HG02798 (cell line): ENCODE data around the gene USP13.

ENCODE experiments used
- ATAC-seq: cut with Tn5 transposase; IDR thresholded peaks from one replicate; pipeline ENCODE4 v1.9.1; 2021; ENCODE audit warnings: mild to moderate bottlenecking; ENCODE audit not compliant: unreplicated experiment, poor library complexity

USP13 gene

DNA sequence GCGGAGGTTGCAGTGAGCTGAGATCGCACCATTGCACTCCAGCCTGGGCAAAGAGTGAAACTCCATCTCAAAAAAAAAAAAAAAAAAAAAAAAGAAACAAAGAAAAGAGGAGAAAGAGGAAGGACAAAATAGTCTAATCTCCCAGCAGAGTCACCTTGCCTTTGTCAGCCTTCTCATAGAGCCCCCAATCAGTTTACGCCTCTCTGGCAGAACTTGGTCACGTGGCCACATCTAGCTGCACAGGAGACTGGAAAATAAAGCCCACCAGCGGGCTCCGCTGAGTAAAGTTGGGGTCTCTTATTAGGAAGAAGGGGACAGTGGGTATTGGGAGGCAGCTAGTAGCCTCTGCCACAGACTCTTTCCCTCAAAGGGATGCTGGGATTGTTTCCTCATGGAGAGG, 41.9 kb downstream of the USP13 start:
- no peak for ATAC-seq

DNA sequence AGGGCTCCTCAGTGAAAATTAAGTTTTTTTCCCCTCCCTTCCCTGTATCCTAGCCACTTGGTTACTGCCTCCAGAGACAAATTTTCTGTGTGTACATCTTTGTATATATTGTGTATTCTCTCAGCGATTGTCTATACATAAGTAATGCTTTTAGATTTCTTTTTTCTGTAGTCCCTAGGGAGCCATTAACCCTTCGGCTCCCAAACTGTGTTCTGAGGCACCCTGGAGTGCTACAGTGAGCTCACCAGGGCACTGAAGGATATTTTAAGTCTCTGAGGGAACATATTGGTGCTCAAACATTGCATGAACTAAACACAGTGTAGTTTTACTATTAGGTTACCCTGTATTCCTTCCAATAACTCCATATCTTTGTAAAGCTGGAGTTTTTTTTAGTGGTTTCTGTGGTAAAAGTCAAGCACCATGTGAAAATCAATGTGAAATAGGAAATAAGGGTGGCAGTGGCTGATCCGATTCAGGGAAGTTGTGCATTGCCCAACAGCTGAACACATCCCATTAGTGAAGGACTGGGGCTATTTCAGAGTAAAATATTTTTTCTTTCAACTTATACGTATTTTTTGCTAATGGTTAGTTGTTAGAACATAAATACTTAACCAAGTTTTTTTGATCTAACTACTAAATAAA, 43.0 kb downstream of the USP13 start:
- no peak for ATAC-seq

DNA sequence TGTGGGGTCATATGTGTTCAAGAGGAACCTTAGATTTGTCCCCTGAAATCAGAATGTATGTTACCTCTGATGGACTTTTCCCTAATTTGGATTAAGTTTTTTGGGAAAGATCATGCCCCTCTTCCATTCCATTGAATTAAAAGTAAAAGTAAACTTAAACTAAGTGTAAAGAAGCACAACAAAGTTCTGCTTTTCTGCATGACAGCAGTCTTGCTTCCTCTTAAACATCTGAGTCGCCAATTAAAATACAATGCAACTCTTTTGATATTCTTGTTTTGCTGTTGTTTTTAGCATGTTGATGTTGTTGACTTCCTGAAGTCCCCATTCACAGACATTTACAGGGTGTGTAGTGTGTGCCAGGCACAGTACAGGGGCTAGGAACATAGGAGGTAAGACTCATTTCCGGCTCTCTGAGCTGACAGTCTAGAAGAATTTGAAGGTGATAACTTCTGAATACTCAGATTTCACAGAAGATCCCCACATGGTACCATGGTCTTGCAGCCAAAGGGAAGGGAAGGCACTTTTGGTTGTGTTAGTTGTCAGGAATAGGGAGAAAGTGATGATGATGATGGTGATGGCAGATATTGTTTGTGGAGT, 45.0 kb downstream of the USP13 start:
- no peak for ATAC-seq

DNA sequence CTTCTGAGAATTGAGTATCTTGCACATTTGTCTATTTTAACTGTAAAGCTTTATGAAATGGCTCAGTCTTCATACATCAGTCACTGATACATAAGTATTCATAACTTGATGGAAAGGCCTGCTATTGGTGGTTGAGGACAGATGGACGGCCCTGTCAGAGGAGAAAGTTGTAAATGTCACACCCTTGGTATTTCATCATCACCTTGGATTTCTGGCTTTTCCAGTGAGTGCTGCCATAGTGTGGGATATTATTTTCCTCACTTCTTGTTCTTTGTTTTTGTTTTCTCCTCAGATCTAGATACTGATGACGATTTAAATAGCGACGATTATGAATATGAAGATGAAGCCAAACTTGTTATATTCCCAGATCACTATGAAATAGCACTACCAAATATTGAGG, 47.9 kb downstream of the USP13 start:
- ATAC-seq = no peak

DNA sequence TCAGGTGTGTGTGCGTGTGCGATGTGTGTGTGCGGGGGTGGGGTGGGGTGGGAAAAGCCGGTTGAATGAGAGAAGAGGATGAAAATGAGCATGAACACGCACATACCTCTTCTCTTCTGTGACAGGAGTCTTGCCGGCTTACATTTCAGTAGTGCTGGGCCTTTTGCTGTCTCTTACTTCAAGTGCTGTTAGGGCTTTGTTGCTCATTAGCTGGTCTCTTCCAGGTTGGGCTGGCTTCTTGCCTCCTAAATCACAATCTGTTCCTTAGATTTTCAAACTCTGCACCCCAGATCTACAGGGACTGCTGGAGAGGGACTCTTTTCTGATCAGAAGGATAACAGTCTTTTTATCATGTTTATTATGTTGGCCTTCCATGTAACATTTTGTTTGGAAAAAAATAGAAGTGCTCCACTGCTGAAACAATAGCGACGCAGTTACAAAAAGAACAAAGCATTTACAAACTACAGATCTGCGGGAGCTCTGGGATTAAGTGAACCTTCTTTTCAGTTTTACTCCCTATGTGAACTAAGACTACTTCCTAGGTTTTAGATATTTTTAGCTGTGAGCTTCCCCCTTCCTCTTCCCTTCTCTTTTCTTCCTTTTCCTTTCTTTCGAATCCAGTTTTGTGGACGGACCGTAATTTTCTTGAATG, 48.5 kb downstream of the USP13 start:
- ATAC-seq = no peak

DNA sequence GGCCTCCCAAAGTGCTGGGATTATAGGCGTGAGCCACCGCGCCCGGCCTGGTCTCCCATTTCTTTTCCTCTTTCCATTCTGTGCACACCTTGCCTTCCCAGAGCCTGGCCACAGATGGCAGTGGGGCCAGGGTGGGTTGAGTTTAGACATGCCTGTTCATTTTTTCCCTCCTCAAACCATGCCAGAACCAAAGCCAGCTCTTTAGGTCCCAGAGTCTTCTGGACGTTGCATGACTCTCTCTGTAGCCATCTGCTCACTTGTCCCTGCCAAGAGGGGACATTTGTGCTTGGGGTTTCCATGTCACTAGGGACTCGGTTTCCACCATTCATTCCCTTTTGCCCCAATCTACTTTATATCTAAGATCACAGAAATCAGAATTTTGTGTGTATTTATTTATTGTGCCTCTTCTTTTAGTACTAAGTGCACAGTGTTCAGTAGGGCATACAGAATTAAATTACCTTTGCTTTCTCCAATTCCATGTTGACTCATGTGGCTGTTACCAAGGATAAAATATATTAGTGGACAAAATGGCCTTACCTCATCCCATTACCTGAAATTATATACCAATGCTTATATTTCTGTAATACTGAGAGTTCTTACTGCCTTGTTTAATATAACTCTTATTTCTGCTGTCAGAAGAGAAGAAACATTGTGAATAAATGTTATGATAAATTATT, 49.6 kb downstream of the USP13 start:
- ATAC-seq = no peak

DNA sequence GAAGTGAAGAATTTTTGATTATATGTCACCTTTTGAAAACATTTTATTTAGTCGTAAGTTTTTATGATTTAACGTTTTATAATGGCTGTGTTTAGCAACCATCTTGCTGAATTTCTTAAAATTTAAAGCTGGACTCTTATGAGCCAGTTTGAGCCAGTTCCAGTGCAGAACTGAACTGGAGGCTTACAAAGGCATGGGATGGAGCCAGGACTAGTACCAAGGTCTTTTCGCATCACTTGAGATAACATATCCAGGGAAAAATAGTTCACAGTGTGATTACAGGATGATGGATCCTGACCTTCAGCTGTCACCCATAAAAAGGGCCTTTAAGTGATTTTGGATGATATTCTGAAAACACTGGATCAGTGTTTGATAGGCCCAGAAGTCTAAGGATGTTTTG, 51.0 kb downstream of the USP13 start:
- no peak for ATAC-seq

DNA sequence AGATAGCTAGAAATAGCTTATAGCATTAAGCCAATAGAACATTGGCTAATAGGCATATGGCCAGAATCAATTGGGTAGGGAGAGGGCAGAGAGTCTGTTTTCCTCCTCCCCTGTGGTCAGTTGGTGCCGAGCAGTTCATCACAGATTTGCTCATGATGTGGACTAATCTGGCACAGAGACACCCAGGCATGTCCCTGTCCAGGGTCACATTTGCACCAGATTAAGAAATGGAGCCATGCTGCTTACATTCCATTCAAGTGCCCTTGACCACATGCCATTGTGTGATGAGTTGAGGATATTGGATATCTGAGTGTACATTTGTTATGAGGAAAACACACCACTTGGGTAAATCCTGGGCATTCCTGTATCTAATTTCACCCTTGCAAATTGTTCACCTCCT, 53.4 kb downstream of the USP13 start:
- no peak for ATAC-seq

DNA sequence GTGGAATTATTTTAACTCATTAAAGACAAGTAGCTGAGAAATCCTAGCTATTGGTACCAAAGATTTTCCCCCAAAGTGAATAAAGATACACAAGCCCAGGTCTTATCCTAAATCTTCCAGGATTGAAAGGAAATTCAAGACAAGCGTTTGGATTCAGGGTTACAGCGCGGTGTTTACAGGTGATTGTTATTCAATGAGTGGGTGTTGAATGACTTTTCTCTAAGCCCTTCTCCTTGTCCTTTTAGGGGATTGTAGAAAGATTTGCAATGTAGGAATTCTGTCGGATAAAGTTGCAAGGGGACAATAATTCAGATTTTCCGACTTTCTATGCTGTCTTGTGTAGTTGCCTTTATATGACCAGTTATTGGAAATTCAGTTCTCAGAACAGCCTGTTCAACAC, 57.2 kb downstream of the USP13 start:
- no peak for ATAC-seq

DNA sequence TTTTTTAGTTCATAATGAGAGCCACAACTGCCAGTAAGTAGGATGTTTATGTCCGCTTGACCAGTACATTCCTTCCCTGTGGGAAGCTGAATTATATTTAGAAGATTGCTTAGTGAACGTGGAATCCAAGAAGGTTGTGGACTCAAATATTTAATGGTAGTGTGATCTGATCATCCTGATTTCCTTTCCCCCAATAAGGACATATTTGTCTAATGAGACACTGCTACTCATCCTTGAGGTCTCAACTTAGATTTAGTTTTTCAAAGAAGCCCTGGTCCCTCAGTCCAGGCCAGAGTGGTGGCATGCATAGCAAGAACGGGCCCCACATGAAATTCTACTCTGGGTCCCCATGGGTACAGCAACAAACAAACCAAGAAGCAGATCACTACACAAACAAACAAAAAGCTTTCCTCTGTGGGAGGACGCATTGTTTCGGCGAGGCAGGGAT, 60.8 kb downstream of the USP13 start:
- ATAC-seq = no peak

DNA sequence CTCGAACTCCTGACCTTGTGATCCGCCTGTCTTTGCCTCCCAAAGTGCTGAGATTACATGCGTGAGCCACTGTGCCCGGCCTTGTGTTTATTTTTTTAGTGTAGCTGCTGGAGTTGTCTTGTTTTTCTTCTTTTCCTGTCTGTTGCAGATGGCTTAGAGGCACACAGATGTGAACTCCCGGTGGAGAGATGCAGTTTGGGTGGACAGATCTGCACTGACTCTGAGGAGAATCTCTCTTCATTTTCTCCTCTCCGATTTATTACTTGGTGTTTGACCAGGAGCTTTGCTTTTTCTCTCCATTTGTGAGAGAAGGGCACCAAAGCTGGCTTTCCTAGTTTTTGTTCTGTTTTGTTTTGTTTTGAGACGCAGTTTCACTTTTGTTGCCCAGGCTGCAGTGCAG, 62.7 kb downstream of the USP13 start:
- no peak for ATAC-seq

DNA sequence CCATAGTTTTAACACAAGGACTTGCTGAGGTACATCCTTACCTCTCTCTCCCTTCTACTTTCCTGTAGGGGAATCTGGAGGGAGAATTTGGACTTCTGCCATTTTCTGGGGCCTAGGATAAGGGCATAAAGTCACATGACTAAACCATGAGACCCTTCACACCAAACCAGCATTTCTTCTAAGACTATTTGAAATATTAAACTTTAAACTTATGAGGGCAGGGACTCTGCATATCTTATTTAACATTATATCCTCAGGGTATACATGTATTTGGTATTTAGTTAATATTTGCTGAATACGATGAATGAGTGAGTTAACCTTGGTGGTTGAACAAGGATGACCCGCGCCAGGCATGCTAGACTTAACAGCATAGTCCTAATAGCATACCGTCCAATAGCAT, 63.4 kb downstream of the USP13 start:
- ATAC-seq = no peak

DNA sequence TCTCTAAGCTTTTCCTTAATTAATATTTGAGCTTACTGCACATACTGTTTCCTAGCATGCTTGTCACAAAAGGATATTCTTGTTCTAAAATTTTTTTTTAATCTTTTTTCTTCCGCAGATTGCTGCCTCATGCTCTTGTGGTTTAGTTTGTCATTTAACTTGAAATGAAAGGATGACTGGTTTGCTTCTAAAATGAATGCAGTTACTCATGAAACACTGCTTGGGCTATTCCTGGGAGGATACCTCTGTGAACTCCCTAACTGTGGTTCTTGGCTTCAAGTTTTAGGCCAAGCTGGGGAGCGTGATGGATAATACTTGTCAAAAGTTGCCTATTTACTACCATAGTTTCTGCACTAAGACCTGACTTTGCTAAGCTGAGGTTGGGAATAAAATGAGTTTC, 64.0 kb downstream of the USP13 start:
- ATAC-seq = no peak

DNA sequence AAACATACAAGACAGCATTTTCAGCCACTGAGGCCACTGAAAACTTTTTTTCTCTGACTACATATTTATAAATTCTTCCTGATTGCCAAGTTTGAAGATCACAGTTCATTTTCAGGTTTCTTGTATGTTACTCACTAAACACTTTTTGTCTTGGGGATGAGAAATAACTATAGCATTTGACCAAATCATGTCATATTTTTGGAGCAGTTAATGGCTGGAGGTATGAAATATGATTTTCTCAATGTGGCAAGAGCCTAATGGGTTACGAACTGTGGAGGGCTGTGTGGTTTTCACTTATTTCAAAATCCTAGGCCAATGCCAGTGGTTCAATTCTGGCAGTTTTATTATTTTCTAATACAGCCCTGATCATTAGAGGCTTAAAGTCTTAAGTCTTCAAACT, 64.4 kb downstream of the USP13 start:
- no peak for ATAC-seq

DNA sequence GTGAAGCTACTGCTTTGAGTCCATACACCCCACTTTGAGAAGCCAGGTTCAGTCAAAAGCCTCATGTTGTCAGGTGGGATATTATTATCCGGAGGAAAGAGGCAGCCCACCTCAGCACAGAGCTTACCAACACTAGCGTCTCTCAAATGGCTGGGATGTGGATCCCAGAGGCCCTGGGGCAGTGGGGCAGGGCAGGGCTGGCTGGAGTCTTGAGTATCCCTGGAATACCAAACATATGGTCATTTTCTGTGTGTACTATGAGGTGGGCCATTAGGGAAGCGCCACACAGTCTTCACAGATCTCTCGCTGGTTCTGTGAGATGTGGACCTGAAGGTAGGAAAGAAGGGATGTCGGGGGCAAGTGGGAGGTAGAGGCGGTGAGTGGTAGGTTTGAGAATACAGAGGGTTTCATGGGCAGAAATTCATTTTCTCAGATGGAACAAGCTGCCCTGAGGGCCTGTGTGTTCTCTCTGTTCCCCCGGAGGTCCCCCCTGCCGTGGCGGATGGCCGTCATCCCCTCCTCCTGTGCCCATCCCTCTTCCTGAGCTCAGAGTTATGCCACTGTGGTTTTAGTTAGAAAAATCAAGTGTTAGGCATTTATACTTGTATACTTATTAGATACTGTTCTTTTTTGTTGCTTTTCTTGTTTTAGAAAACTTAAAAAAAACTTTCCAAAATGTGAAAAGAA, 66.4 kb downstream of the USP13 start:
- ATAC-seq = no peak

DNA sequence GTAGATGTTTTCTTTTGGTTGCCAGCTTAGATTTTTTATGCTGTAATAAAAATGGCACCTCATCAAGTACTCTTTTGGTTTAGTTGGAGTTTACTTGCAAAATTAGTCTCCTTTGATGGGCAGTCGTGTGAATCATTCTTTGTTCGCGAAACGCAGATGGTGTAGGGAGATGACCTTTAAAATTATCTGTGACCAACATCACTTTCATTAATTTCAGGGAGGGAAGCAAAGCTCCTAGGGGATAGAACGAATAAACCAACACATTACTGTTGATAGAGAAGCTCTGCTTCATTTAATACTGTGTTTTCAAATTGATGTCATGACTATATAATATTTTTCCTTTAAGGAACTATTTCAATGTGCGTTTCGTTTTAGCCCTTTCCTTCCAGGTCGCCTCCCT, 67.4 kb downstream of the USP13 start:
- no peak for ATAC-seq

DNA sequence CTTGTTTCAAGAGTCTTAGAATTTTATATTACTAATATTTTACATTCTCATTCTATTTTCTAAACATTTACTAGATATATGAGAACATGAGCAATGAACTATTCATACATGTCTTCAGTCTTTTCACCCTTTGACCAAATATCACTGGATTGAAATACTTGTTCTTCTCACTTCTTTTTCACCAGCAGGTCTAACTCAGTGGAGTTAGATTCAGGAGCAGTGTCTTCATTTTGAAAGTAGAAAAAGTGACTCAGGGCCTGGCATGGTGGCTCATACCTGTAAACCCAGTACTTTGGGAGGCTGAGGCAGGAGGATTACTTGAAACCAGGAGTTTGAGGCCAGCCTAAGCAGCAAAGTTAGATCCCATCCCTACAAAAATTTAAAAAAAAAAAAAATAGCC, 70.8 kb downstream of the USP13 start:
- ATAC-seq = no peak

DNA sequence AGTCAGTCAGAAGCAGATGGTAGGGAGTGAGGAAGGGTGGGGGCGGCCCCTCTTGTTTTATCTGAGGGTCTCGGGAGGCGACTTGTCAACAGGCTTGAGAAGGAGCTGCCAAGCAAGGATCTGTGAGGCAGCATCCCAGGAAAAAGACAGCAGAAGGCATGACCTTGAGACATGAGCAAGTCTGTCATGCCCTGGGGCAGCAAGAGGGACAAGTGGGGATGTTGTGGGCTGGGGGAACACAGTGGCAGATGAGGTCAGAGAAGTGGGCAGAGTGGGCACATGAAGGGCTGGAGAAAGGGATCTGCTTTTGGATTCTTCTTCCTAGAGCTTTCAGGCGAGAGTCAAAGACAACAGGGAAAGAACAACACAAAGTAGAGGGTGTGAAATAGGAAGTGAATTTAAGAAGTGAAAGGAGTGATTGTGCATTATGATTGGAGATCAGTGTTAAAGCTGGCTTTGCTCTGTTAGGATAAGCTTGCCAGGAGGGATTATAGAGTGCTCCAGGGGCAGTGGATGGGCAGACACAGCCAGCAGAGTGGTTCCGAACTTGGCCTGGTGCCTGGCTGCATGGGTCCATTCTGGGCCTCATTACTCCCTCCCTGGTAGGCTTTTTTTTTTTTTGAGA, 73.3 kb downstream of the USP13 start:
- no peak for ATAC-seq

DNA sequence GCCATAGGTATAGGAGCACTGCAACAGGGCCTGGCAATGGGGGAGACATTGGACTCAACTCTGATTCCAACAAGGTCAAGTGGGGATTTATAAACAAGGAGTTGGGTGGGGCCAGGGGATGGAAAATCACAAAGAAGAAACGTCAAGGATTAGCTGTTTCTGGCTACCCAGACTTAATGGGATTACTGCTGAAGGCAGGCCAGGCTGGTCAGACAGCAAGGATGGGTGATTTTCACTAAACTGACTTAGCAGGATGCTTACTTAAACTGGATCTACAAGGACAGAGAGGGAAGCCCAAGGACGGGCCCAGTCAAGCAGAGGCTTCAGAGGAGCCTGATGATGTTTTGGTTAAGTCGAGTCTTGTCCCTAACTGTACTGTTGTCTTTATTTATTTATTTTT, 76.2 kb downstream of the USP13 start:
- ATAC-seq = no peak

DNA sequence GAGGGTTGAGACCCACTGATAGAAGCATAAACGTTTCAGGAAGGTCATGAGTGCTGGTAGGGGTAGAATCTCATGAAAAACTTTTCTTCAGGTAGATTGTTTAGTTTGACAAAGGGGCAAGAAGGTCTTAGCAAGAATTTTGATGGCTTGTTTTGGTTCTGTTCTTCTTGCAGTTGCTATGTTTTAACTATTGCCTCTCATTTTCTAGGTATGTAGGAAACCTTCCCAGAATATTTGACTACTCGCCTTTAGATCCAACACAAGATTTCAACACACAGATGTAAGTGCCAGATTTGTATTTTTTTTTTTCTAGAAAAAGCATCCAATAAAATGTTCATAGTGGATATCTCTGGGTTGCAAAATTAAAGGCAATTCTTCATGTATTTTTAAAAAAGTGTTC, 77.1 kb downstream of the USP13 start:
- ATAC-seq = no peak
